Heart left ventricle (tissue), 16 donors: ENCODE measurements around the gene SEL1L. TPM values are rescaled to one million over a fixed set of nuclear protein-coding genes. Genes with fewer than 3 reads are reported as not detected.

Experiments
- ATAC-seq, 4 donors: fragments of 200-7000 bp; cut with Tn5 transposase; one replicate each; pipeline ENCODE4 v1.9.1; 2020 to 2022; ENCODE audit warnings: moderate library complexity in 4 of 4, mild to moderate bottlenecking in 3 of 4, moderate number of reproducible peaks in 1 of 4
- DNase-seq, 5 donors: peaks; one replicate each; pipeline ENCODE4 v3.0.0-alpha.2; 2020
- H3K27ac ChIP-seq, 12 donors: fragments of 200-600 bp; sonication (generic) in 4 of 12; one replicate each; pipeline versions ENCODE4 v1.5.0 to v1.8.0; 2016 to 2022; ENCODE audit warnings: mild to moderate bottlenecking in 2 of 12
- H3K27me3 ChIP-seq, 9 donors: fragments of 200-600 bp; sonication (generic) in 2 of 9; one replicate each; pipeline versions ENCODE4 v1.5.1 to v1.8.0; 2016 to 2022; ENCODE audit warnings: mild to moderate bottlenecking in 3 of 9
- H3K36me3 ChIP-seq, 9 donors: fragments of 200-600 bp; sonication (generic) in 2 of 9; one replicate each; pipeline versions ENCODE4 v1.5.0 to v1.8.0; 2018 to 2022; ENCODE audit warnings: mild to moderate bottlenecking in 2 of 9
- H3K4me1 ChIP-seq, 12 donors: fragments of 200-600 bp; sonication (generic) in 4 of 12; one replicate each; pipeline versions ENCODE4 v1.5.0 to v1.8.0; 2016 to 2022; ENCODE audit warnings: mild to moderate bottlenecking in 3 of 12
- H3K4me3 ChIP-seq, 12 donors: fragments of 200-600 bp; sonication (generic) in 4 of 12; one replicate each; pipeline versions ENCODE4 v1.5.0 to v1.8.0; 2017 to 2022; ENCODE audit warnings: mild to moderate bottlenecking in 9 of 12, moderate library complexity in 4 of 12
- H3K9me3 ChIP-seq, 12 donors: fragments of 200-600 bp; sonication (generic) in 4 of 12; one replicate each; pipeline versions ENCODE4 v1.5.0 to v1.8.0; 2016 to 2022; ENCODE audit warnings: mild to moderate bottlenecking in 1 of 12
- POLR2A ChIP-seq, 2 donors: fragments of 450-650 bp; IDR thresholded peaks; one replicate each; pipeline ENCODE4 v1.6.1; 2017; ENCODE audit warnings: antibody characterized with exemption in 2 of 2, mild to moderate bottlenecking in 2 of 2, moderate library complexity in 2 of 2
- WGBS, 4 donors: extraction: QIAGEN DNeasy Blood & Tissue Kit in 2 of 4; methylation state at CpG; one replicate each; pipeline versions ENCODE4 v1.1.5 to v1.1.7; 2013 to 2018; 5-methylcytosine and 5-hydroxymethylcytosine counted together
- intact Hi-C, 10 donors: fragments of 100-400 bp; cut with DNase I; formaldehyde crosslinking; loops; one replicate each; pipeline versions ENCODE4 v1.11.1 to v1.14.2; 2022
- polyA plus RNA-seq, 2 donors: library from polyadenylated mRNA; stranded (reverse); fragments of 200-250 nt; gene quantifications; one replicate each; pipeline ENCODE4 v1.2.3, GENCODE V29; 2013
- total RNA-seq, 9 donors: library from RNA; depleted of rRNA in 2 of 9; stranded (reverse); fragments of >200 nt in 2 of 9; fragmentation: NEBNext Ultra II Directional in 3 of 9; extraction: Animal tissue kit (Norgen Biotek cat#: 25700) in 3 of 9; gene quantifications; one replicate each; pipeline versions ENCODE4 v1.1.0 to v1.2.4, GENCODE V29; 2016 to 2023
- TF ChIP-seq, protein P1 (sequence below), 12 donors: fragments of 200-600 bp; sonication (generic) in 4 of 12; IDR thresholded peaks; one replicate each; pipeline versions ENCODE4 v1.5.0 to v1.8.0; 2018 to 2022; ENCODE audit warnings: antibody characterized with exemption in 12 of 12, mild to moderate bottlenecking in 5 of 12
- donor health status: ischemic (EF 13 %, LVEDD 7.1; RV severe dilation, severe dysfunction).
- donor health status: healthy with polysubstance abuse.
- donor health status: DM: no; HTN: yes; CAD: no.
- donor health status: DM: no; HTN: no; CAD: no.
- donor health status: ischemic (EF 25% LVEDD 6.9; RV normal size, moderate dysfunction).
- donor health status: ischemic (EF 25% LVEDD 5.7; RV mildly dilated, moderate dysfunction).
- donor health status: healthy.
- donor health status: DM: yes; HTN: yes; CAD: no.
- donor health status: ischemic (EF 35%, LVEDD 5.7; RV mildly dilated, moderate dysfunction).
- donor health status: nonischemic (EF 11% LVEDD 7.7; RV severe dilation, severe dysfunction).
- donor health status: DM: yes; HTN: yes; CAD: no.
- donor health status: PGD.
- donor health status: ischemic (EF 29% LVEDD 5.4; RV normal size, mild dysfunction).
- donor health status: nonischemic (EF 23%, LVEDD 6.1; RV moderate dilation, normal function).

SEL1L gene
- total and polyA plus RNA-seq, 11 donors, result 9.4 to 86.5 (median 57.1) TPM

DNA sequence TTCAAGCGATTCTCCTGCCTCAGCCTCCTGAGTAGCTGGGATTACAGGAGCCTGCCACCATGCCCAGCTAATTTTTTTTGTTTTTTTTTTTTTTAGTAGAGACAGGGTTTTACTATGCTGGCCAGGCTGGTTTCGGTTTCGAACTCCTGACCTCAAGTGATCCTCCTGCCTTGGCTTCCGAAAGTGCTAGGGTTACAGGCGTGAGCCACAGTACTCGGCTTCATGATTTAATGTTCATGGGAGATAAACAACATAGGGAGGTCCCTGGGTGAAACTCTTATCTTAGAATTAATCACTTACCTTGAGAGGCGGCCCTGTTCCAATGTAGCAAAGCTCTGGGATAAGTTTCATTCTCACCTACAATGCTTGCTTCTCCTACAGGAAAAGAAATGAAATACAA lies 48.3 kb downstream of the SEL1L start:
- WGBS, 4 donors, result 92 to 95% (median 94%) methylated on average over 7 of the region's 7 CpGs

DNA sequence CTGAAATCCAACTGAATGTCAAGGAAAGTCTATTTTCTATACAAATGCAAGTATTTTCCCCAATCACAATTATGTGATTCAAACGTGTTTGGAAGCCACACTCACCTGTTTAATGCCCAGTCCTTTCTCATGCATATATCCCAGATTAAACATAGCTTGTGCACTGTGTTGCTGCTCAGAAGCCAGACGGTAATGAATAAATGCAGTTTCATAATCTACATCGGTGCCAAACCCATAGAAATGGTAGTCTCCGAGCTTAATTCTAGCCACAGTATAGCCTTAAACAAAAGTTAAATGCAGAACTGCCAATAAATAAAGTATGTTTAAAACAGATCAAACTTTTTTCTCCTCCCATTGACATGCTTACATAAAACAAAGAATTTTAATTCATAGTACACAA lies 49.5 kb downstream of the SEL1L start:
- H3K27ac ChIP-seq, result no peak overlapping the region
- DNase-seq (no peak), ATAC-seq (no peak)
- no peak overlapping the region for H3K4me3 ChIP-seq
- H3K4me1 ChIP-seq, result no peaks in the 10 kb centered on the region
- no peaks in the 10 kb centered on the region for H3K9me3 ChIP-seq
- peaks cover 0 to 100% (median 98%) of the 10 kb centered on the region in 9 donors for H3K36me3 ChIP-seq
- TF ChIP-seq, protein P1, sequence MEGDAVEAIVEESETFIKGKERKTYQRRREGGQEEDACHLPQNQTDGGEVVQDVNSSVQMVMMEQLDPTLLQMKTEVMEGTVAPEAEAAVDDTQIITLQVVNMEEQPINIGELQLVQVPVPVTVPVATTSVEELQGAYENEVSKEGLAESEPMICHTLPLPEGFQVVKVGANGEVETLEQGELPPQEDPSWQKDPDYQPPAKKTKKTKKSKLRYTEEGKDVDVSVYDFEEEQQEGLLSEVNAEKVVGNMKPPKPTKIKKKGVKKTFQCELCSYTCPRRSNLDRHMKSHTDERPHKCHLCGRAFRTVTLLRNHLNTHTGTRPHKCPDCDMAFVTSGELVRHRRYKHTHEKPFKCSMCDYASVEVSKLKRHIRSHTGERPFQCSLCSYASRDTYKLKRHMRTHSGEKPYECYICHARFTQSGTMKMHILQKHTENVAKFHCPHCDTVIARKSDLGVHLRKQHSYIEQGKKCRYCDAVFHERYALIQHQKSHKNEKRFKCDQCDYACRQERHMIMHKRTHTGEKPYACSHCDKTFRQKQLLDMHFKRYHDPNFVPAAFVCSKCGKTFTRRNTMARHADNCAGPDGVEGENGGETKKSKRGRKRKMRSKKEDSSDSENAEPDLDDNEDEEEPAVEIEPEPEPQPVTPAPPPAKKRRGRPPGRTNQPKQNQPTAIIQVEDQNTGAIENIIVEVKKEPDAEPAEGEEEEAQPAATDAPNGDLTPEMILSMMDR (IDR thresholded peaks at IDR 0.05), result no peak
- TF ChIP-seq POLR2A (IDR thresholded peaks at IDR 0.05), result no peak
- intact Hi-C loops, result no loop called here
- no peaks in the 10 kb centered on the region for H3K27me3 ChIP-seq
- 89 to 95% (median 90%) methylated on average over 4 of the region's 4 CpGs for WGBS, 4 donors

More for the DNA sequence above, 48.3 kb downstream of the SEL1L start:
- Histone ChIP-seq H3K9me3 (no peaks in the 10 kb centered on the region), H3K27me3 (no peaks in the 10 kb centered on the region), H3K4me3 (no peak overlapping the region), H3K4me1 (no peaks in the 10 kb centered on the region), H3K36me3 (peaks cover 0 to 100% (median 98%) of the 10 kb centered on the region in 9 donors), H3K27ac (no peak overlapping the region)
- DNase-seq, result no peak
- ATAC-seq, result no peak
- TF ChIP-seq, protein P1 (IDR thresholded peaks at IDR 0.05), result no peak
- TF ChIP-seq POLR2A (IDR thresholded peaks at IDR 0.05), result no peak
- intact Hi-C loops, result no loop called here

DNA sequence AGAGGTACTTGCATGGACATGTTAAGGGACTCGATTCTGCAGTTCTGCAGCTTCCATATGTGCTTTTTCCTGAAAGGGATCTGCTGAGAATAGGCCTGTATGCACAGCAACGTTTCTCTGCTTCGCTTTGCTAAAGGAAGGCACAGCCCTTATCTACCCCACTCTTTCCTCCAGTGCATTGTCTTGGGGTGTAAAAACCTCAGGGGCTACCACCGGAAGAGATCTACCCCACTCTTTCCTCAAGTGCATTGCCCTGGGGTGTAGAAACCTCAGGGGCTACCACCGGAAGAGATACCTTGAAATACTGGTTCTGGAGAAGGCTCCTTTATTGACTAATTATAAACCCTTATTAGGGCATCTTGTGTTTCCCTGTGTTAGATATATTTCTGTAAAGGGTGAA lies 52.9 kb downstream of the SEL1L start:
- H3K4me1 ChIP-seq, result peaks cover 0 to 5% (median 0%) of the 10 kb centered on the region in 12 donors
- H3K27ac ChIP-seq, result no peak overlapping the region
- no peak for DNase-seq
- WGBS, 4 donors, result 87 to 90% (median 89%) methylated on average over 5 of the region's 5 CpGs
- H3K36me3 ChIP-seq, result peaks cover 0 to 99% (median 97%) of the 10 kb centered on the region in 9 donors
- no peaks in the 10 kb centered on the region for H3K9me3 ChIP-seq
- intact Hi-C loops, result no loop called here
- no peak for TF ChIP-seq POLR2A (IDR thresholded peaks at IDR 0.05)
- H3K27me3 ChIP-seq, result no peaks in the 10 kb centered on the region
- H3K4me3 ChIP-seq, result no peak overlapping the region
- no peak for ATAC-seq

DNA sequence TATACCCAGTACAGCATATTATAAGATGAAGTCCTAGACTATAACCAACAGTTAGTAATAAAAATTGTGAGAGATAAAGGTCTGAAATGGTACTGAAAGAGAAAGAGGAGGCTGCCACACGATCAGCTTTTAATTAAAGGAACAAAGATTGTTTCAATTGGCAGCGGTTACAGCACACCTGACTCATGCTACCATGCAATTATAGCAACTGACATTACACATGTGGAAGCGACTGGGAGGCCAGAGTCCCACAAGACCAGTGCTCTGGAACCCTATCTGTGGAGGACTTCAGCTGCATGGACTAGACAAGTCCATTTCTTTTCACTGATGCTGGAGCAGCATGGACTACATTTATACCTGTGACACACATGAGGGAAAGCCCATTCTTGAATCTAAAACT lies 55.2 kb downstream of the SEL1L start:
- no peaks in the 10 kb centered on the region for H3K9me3 ChIP-seq
- H3K36me3 ChIP-seq, result peaks cover 0 to 95% (median 83%) of the 10 kb centered on the region in 9 donors
- intact Hi-C loops, result no loop called here
- ATAC-seq (peak in 3 of 4 donors; percentile 30 to 65 (median 59)), DNase-seq (no peak)
- H3K27me3 ChIP-seq, result no peaks in the 10 kb centered on the region
- peaks cover 0 to 23% (median 0%) of the 10 kb centered on the region in 12 donors for H3K4me1 ChIP-seq
- H3K27ac ChIP-seq, result no peak overlapping the region
- no peak overlapping the region for H3K4me3 ChIP-seq
- TF ChIP-seq, protein P1 (IDR thresholded peaks at IDR 0.05), result no peak
- no peak for TF ChIP-seq POLR2A (IDR thresholded peaks at IDR 0.05)
- 59 to 79% (median 66%) methylated on average over 3 of the region's 3 CpGs for WGBS, 4 donors

DNA sequence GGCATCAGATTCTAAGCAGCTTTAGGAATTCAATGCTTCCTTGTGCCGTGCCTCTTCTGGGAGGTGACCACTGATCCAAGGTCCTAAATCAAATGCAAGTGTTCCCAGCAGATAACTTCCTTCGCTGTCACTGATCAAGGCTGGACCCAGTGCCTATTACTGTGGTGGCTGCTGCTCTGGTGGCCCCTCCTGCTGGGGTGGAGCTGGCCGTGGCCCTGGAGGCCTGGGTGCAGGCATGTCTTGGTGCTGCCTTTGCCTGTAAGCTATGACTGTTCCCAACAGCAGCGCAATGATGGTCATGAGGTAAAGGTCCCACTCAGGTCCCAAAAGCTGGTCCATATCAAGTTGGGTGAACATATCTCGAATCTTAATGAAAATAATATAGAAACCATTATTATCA lies 56.8 kb downstream of the SEL1L start:
- intact Hi-C loops, result no loop called here
- Histone ChIP-seq H3K27ac (no peak overlapping the region), H3K4me1 (peaks cover 0 to 23% (median 0%) of the 10 kb centered on the region in 12 donors), H3K27me3 (no peaks in the 10 kb centered on the region), H3K4me3 (no peak overlapping the region), H3K36me3 (peaks cover 0 to 90% (median 75%) of the 10 kb centered on the region in 9 donors), H3K9me3 (no peaks in the 10 kb centered on the region)
- peak in 1 of 4 donors; percentile 50 for ATAC-seq
- 91 to 93% (median 92%) methylated on average over 5 of the region's 5 CpGs for WGBS, 4 donors
- DNase-seq, result no peak
- TF ChIP-seq, protein P1 (IDR thresholded peaks at IDR 0.05), result no peak
- no peak for TF ChIP-seq POLR2A (IDR thresholded peaks at IDR 0.05)
